ENCODE results near the gene AMIGO2. TPM values are rescaled to one million over a fixed set of nuclear protein-coding genes. Genes with fewer than 3 reads are reported as not detected.
A peak's percentile ranks its signal among the peaks of the same experiment; 100 is the strongest.

AMIGO2 gene
- total and polyA plus RNA-seq, 2 experiments from 2014 or later = 1.8 to 3.8 TPM

DNA sequence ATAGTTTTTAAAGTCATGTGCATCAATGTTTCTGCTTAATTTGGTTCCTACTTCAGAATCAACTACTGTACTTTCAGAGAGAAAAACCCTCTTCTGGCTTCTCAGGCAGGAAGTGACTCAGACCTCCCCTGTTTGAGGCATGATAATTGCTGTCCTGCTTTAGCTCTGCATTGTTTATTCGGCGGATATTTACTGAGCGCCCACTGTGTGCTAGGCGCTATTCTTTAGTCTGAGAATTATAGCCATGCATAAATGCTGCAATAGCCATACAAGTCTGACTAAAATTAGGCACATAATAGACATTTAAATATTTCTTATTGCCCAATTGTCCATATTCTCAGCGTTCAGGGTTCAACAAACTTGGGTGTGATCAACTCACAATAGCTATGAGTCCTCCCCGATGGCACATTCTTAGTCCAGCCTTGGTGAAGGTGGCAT, 6.1 kb upstream of the AMIGO2 start:
- DNase-seq (ENCODE audit: low spot score) (peak; percentile 31), ATAC-seq (peak; percentile 48; the same call in 1 of the 3 replicates)
- Histone ChIP-seq H3K4me3 (no peak overlapping the region), H2AFZ (no peak overlapping the region), H3K27me3 (ENCODE audit: insufficient read depth) (peaks cover 5% of the 10 kb centered on the region; the same call in 1 of the 2 replicates), H3K4me2 (peak overlapping the region; percentile 15; the same call in 1 of the 2 replicates), H3K36me3 (ENCODE audit: insufficient read depth) (no peaks in the 10 kb centered on the region), H3K79me2 (replicated peaks; ENCODE audit: insufficient read depth) (no peaks in the 10 kb centered on the region), H3K4me1 (ENCODE audit: insufficient read depth) (peaks cover 42% of the 10 kb centered on the region), H3F3A (replicated peaks; ENCODE audit: low read depth) (no peaks in the 10 kb centered on the region), H3K9me2 (ENCODE audit: insufficient read depth) (no peaks in the 10 kb centered on the region), H3K27ac (ENCODE audit: low read depth) (no peak overlapping the region), H4K20me1 (replicated peaks; ENCODE audit: insufficient read depth) (no peaks in the 10 kb centered on the region)
- Mint-ChIP-seq H3K4me3 (no peak overlapping the region), H3K4me1 (peaks cover 43% of the 10 kb centered on the region), H3K27me3 (ENCODE audit: insufficient read depth, low read depth, poor library complexity) (peaks cover 2% of the 10 kb centered on the region), H3K36me3 (ENCODE audit: low read depth) (no peaks in the 10 kb centered on the region), H3K9me3 (no peaks in the 10 kb centered on the region), H3K27ac (peak overlapping the region; percentile 74; the same call in 1 of the 2 replicates)
- no peak for TF ChIP-seq REST (IDR thresholded peaks at IDR 0.05; ENCODE audit: unreplicated experiment)
- TF ChIP-seq EZH2 (IDR thresholded peaks at IDR 0.05; ENCODE audit: low read depth, unreplicated experiment) = no peak
- TF ChIP-seq ETS1 (IDR thresholded peaks at IDR 0.05) = no peak
- no peak for TF ChIP-seq POLR2AphosphoS5 (IDR thresholded peaks at IDR 0.05; ENCODE audit: low read depth)
- no peak for TF ChIP-seq CTCF (conservative IDR thresholded peaks at IDR 0.05; ENCODE audit: low read depth in 2 of 2)
- TF ChIP-seq ZNF462 (CRISPR knock-in tag; IDR thresholded peaks at IDR 0.05) = no peak
- no peak for TF ChIP-seq JUNB (IDR thresholded peaks at IDR 0.05; ENCODE audit: unreplicated experiment)
- TF ChIP-seq ZNF331 (CRISPR knock-in tag; IDR thresholded peaks at IDR 0.05; ENCODE audit: low read depth) = no peak
- no peak for TF ChIP-seq STAT1 (IDR thresholded peaks at IDR 0.05; ENCODE audit: unreplicated experiment)
- TF ChIP-seq NANOG (IDR thresholded peaks at IDR 0.05; ENCODE audit: borderline replicate concordance) = no peak
- no peak for TF ChIP-seq EZH2phosphoT487 (IDR thresholded peaks at IDR 0.05; ENCODE audit: unreplicated experiment)
- no peak for TF ChIP-seq CREB1 (CRISPR knock-in tag; IDR thresholded peaks at IDR 0.05; ENCODE audit: low read depth)
- TF ChIP-seq ZNF114 (CRISPR knock-in tag; IDR thresholded peaks at IDR 0.05) = no peak
